ENCODE measurements around the gene LARP1. TPM values are rescaled to one million over a fixed set of nuclear protein-coding genes. Genes with fewer than 3 reads are reported as not detected.

Gene LARP1
- total RNA-seq, 2 experiments from 2014 or later: 88.7 to 97.6 TPM

GRCh38 chr5:154849264-154849785 lies 94.1 kb downstream of the LARP1 start:
- POLR2A ChIA-PET: interaction anchor here (1.4 kb wide), 1 partner anchor 14 kb away, joined by 3 read pairs; no protein-coding TSS in a partner anchor
- no peaks in the 10 kb centered on the region for H3K36me3 ChIP-seq (ENCODE audit: insufficient read depth, low read length)
- CTCF ChIA-PET: no interaction called here
- H3K4me1 ChIP-seq (ENCODE audit: insufficient read depth, low read length): no peaks in the 10 kb centered on the region
- H3K4me3 ChIP-seq (ENCODE audit: low read length): no peak overlapping the region
- Mint-ChIP-seq H3K4me3 (no peak overlapping the region), H3K27me3 (no peaks in the 10 kb centered on the region), H3K36me3 (ENCODE audit: low read depth) (no peaks in the 10 kb centered on the region), H3K4me1 (ENCODE audit: low read depth) (peaks cover 9% of the 10 kb centered on the region), H3K27ac (no peak overlapping the region), H3K9me3 (no peaks in the 10 kb centered on the region)
- DNase-seq: no peak
- intact Hi-C loops (cut with DNase I, micrococcal nuclease): no loop called here
- ATAC-seq (ENCODE audit: poor library complexity): no peak
- no peak overlapping the region for H3K27ac ChIP-seq (ENCODE audit: low read depth in 1 of 2, low read length in 2 of 2)
- no peak for TF ChIP-seq CTCF (IDR thresholded peaks at IDR 0.05)
- H3K27me3 ChIP-seq (ENCODE audit: control insufficient read depth in 1 of 2, insufficient read depth in 2 of 2, low read length in 2 of 2): no peaks in the 10 kb centered on the region
- H3K9me3 ChIP-seq (ENCODE audit: control insufficient read depth in 1 of 2, insufficient read depth in 1 of 2, low read length in 2 of 2): no peaks in the 10 kb centered on the region

- H3K9me3 Mint-ChIP-seq: no peaks in the 10 kb centered on the region
- CTCF ChIA-PET: no interaction called here
- ATAC-seq (ENCODE audit: poor library complexity): no peak
Measured at GRCh38 chr5:154849791-154850201, 94.6 kb downstream of the LARP1 start.

GRCh38 chr5:154850255-154851062 lies 95.3 kb downstream of the LARP1 start, which contains the start of gene FAXDC2:
Gene FAXDC2 (minus strand): TSS chr5:154850603. CDS start chr5:154838178, 12,425 bp downstream.
- H3K36me3 Mint-ChIP-seq (ENCODE audit: low read depth): no peaks in the 10 kb centered on the region
- H3K27me3 Mint-ChIP-seq: no peaks in the 10 kb centered on the region
- ChIA-PET CTCF (no interaction called here), POLR2A (interaction anchor here (1.4 kb wide), 1 partner anchor 16 kb away, joined by 3 read pairs; no protein-coding TSS in a partner anchor)
- no peaks in the 10 kb centered on the region for H3K9me3 ChIP-seq (ENCODE audit: control insufficient read depth in 1 of 2, insufficient read depth in 1 of 2, low read length in 2 of 2)
- H3K4me1 ChIP-seq (ENCODE audit: insufficient read depth, low read length): no peaks in the 10 kb centered on the region
- intact Hi-C loops (cut with DNase I, micrococcal nuclease): loop anchor here (10.0 kb wide), 2 partner anchors 406 to 656 kb away; partner anchors contain the start of genes GALNT10 (in 1 of the 2) and SAP30L (in 1 of the 2)
- peaks cover 9% of the 10 kb centered on the region for H3K4me1 Mint-ChIP-seq (ENCODE audit: low read depth)
- H3K4me3 ChIP-seq (ENCODE audit: low read length): no peak within 1 kb of the TSS
- no peak for ATAC-seq (ENCODE audit: poor library complexity)
- no peak for DNase-seq
- no peaks in the 10 kb centered on the region for H3K27me3 ChIP-seq (ENCODE audit: control insufficient read depth in 1 of 2, insufficient read depth in 2 of 2, low read length in 2 of 2)
- no peak for TF ChIP-seq CTCF (IDR thresholded peaks at IDR 0.05)
- no peak within 1 kb of the TSS for H3K27ac Mint-ChIP-seq
- no peaks in the 10 kb centered on the region for H3K9me3 Mint-ChIP-seq
- no peaks in the 10 kb centered on the region for H3K36me3 ChIP-seq (ENCODE audit: insufficient read depth, low read length)
- no peak within 1 kb of the TSS for H3K4me3 Mint-ChIP-seq
- H3K27ac ChIP-seq (ENCODE audit: low read depth in 1 of 2, low read length in 2 of 2): no peak within 1 kb of the TSS

More at GRCh38 chr5:154849791-154850201, 94.6 kb downstream of the LARP1 start:
- Histone ChIP-seq H3K27me3 (ENCODE audit: control insufficient read depth in 1 of 2, insufficient read depth in 2 of 2, low read length in 2 of 2) (no peaks in the 10 kb centered on the region), H3K27ac (ENCODE audit: low read depth in 1 of 2, low read length in 2 of 2) (no peak overlapping the region), H3K36me3 (ENCODE audit: insufficient read depth, low read length) (no peaks in the 10 kb centered on the region), H3K4me1 (ENCODE audit: insufficient read depth, low read length) (no peaks in the 10 kb centered on the region), H3K4me3 (ENCODE audit: low read length) (no peak overlapping the region), H3K9me3 (ENCODE audit: control insufficient read depth in 1 of 2, insufficient read depth in 1 of 2, low read length in 2 of 2) (no peaks in the 10 kb centered on the region)
- no peak for TF ChIP-seq CTCF (IDR thresholded peaks at IDR 0.05)
- no peak for DNase-seq
- intact Hi-C loops (cut with DNase I, micrococcal nuclease): loop anchor here (10.0 kb wide), 2 partner anchors 405 to 655 kb away; partner anchors contain the start of genes GALNT10 (in 1 of the 2) and SAP30L (in 1 of the 2)
- Mint-ChIP-seq H3K4me1 (ENCODE audit: low read depth) (peaks cover 9% of the 10 kb centered on the region), H3K36me3 (ENCODE audit: low read depth) (no peaks in the 10 kb centered on the region), H3K4me3 (no peak overlapping the region), H3K27me3 (no peaks in the 10 kb centered on the region), H3K27ac (no peak overlapping the region)
- POLR2A ChIA-PET: interaction anchor here (1.4 kb wide), 1 partner anchor 15 kb away, joined by 3 read pairs; no protein-coding TSS in a partner anchor
